ENCODE results near the gene SHC4. TPM values are rescaled to one million over a fixed set of nuclear protein-coding genes. Genes with fewer than 3 reads are reported as not detected.

The SHC4 gene
- total and polyA plus RNA-seq, 2 experiments from 2014 or later = 0.43 to 0.45 TPM

- Histone ChIP-seq H3K4me2 (ENCODE audit: unreplicated experiment) (no peak overlapping the region), H3F3A (ENCODE audit: insufficient read depth) (peaks cover 17% of the 10 kb centered on the region), H3K4me3 (no peak overlapping the region), H3K9me3 (ENCODE audit: low read depth) (no peaks in the 10 kb centered on the region), H3K9me2 (ENCODE audit: insufficient read depth) (no peaks in the 10 kb centered on the region), H2AFZ (no peak overlapping the region), H3K27me3 (replicated peaks; ENCODE audit: insufficient read depth) (no peaks in the 10 kb centered on the region), H3K79me2 (ENCODE audit: insufficient read depth) (no peaks in the 10 kb centered on the region), H3K9ac (no peak overlapping the region), H3K4me1 (ENCODE audit: insufficient read depth) (peaks cover 17% of the 10 kb centered on the region; the same call in 1 of the 2 replicates), H4K20me1 (ENCODE audit: insufficient read depth) (no peaks in the 10 kb centered on the region), H3K27ac (no peak overlapping the region), H3K36me3 (ENCODE audit: low read depth) (no peaks in the 10 kb centered on the region)
- DNase-seq = no peak
- no peak for TF ChIP-seq EZH2phosphoT487 (IDR thresholded peaks at IDR 0.05; ENCODE audit: insufficient read depth, low read depth)
- TF ChIP-seq EZH2 (IDR thresholded peaks at IDR 0.05; ENCODE audit: insufficient read depth, poor library complexity, severe bottlenecking) = no peak
- in situ Hi-C loops (cut with MboI) = loop anchor here (10.0 kb wide), 1 partner anchor 103 kb away; no protein-coding TSS in a partner anchor
Observed at GRCh38 chr15:48967336-48967735, 3.6 kb upstream of the SHC4 start.

- in situ Hi-C loops (cut with MboI) = loop anchor here (10.0 kb wide), 1 partner anchor 102 kb away; no protein-coding TSS in a partner anchor
- no peaks in the 10 kb centered on the region for H3K27me3 ChIP-seq (replicated peaks; ENCODE audit: insufficient read depth)
- no peak overlapping the region for H3K4me2 ChIP-seq (ENCODE audit: unreplicated experiment)
- no peaks in the 10 kb centered on the region for H3K9me2 ChIP-seq (ENCODE audit: insufficient read depth)
- H3K4me3 ChIP-seq = no peak overlapping the region
- H3K79me2 ChIP-seq (ENCODE audit: insufficient read depth) = no peaks in the 10 kb centered on the region
- no peaks in the 10 kb centered on the region for H3K36me3 ChIP-seq (ENCODE audit: low read depth)
- no peaks in the 10 kb centered on the region for H3K9me3 ChIP-seq (ENCODE audit: low read depth)
- 40 to 50% methylated on average over 2 of the region's 2 CpGs for WGBS, 2 experiments (ENCODE audit: low coverage in 1 of 2, low lambda C conversion rate in 2 of 2, missing lambda C conversion rate in 2 of 2)
- no peak overlapping the region for H3K27ac ChIP-seq
- no peaks in the 10 kb centered on the region for H4K20me1 ChIP-seq (ENCODE audit: insufficient read depth)
- peak; percentile 62 for DNase-seq
- H3K4me1 ChIP-seq (ENCODE audit: insufficient read depth) = peaks cover 17% of the 10 kb centered on the region; the same call in 1 of the 2 replicates
- no peak for TF ChIP-seq EZH2 (IDR thresholded peaks at IDR 0.05; ENCODE audit: insufficient read depth, poor library complexity, severe bottlenecking)
- TF ChIP-seq EZH2phosphoT487 (IDR thresholded peaks at IDR 0.05; ENCODE audit: insufficient read depth, low read depth) = no peak
- no peak overlapping the region for H3K9ac ChIP-seq
- no peak overlapping the region for H2AFZ ChIP-seq
- H3F3A ChIP-seq (ENCODE audit: insufficient read depth) = peaks cover 17% of the 10 kb centered on the region
Observed at GRCh38 chr15:48966595-48967301, 3.0 kb upstream of the SHC4 start.

GRCh38 chr15:48965972-48966371, 2.3 kb upstream of the SHC4 start:
- H3K79me2 ChIP-seq (ENCODE audit: insufficient read depth) = no peaks in the 10 kb centered on the region

DNA sequence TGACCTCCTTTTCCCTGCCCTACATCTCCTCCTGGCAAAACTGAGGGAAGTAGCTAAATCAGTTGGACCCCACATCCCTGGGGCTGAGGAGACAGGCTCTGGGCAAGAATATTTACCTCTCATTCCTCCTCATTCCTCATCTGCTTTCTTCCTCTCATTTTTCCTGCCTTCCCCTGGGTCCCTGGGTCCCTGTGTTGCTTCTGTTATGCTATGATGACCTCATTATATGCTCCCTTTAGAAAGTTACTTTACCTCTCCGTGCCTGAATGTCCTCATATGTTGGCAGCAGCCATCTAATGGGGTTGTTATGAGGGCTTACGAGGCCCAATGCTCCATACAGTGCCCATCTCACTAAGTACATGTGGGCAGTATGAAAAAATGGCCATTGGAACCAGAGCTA, 1.2 kb upstream of the SHC4 start:
- DNase-seq = no peak
- in situ Hi-C loops (cut with MboI) = loop anchor here (10.0 kb wide), 1 partner anchor 100 kb away; no protein-coding TSS in a partner anchor
- Histone ChIP-seq H3K4me3 (no peak overlapping the region), H3K9ac (no peak overlapping the region), H3K4me1 (ENCODE audit: insufficient read depth) (peaks cover 11% of the 10 kb centered on the region; the same call in 1 of the 2 replicates), H3K27me3 (replicated peaks; ENCODE audit: insufficient read depth) (no peaks in the 10 kb centered on the region), H3K36me3 (ENCODE audit: low read depth) (no peaks in the 10 kb centered on the region), H3K9me3 (ENCODE audit: low read depth) (no peaks in the 10 kb centered on the region), H3F3A (ENCODE audit: insufficient read depth) (peaks cover 14% of the 10 kb centered on the region), H3K27ac (no peak overlapping the region), H2AFZ (no peak overlapping the region), H3K4me2 (ENCODE audit: unreplicated experiment) (no peak overlapping the region), H3K79me2 (ENCODE audit: insufficient read depth) (no peaks in the 10 kb centered on the region), H3K9me2 (ENCODE audit: insufficient read depth) (no peaks in the 10 kb centered on the region), H4K20me1 (ENCODE audit: insufficient read depth) (no peaks in the 10 kb centered on the region)
- 80 to 93% methylated on average over 2 of the region's 2 CpGs for WGBS, 2 experiments (ENCODE audit: low coverage in 1 of 2, low lambda C conversion rate in 2 of 2, missing lambda C conversion rate in 2 of 2)
- TF ChIP-seq EZH2 (IDR thresholded peaks at IDR 0.05; ENCODE audit: insufficient read depth, poor library complexity, severe bottlenecking) (no peak), EZH2phosphoT487 (IDR thresholded peaks at IDR 0.05; ENCODE audit: insufficient read depth, low read depth) (no peak)

More at GRCh38 chr15:48965972-48966371, 2.3 kb upstream of the SHC4 start:
- in situ Hi-C loops (cut with MboI) = loop anchor here (10.0 kb wide), 1 partner anchor 101 kb away; no protein-coding TSS in a partner anchor
- no peaks in the 10 kb centered on the region for H3K9me3 ChIP-seq (ENCODE audit: low read depth)
- no peaks in the 10 kb centered on the region for H3K27me3 ChIP-seq (replicated peaks; ENCODE audit: insufficient read depth)
- H3K36me3 ChIP-seq (ENCODE audit: low read depth) = no peaks in the 10 kb centered on the region
- no peak overlapping the region for H3K4me2 ChIP-seq (ENCODE audit: unreplicated experiment)
- H3K4me3 ChIP-seq = no peak overlapping the region
- H3K9me2 ChIP-seq (ENCODE audit: insufficient read depth) = no peaks in the 10 kb centered on the region
- no peaks in the 10 kb centered on the region for H4K20me1 ChIP-seq (ENCODE audit: insufficient read depth)
- H3K27ac ChIP-seq = no peak overlapping the region
- H2AFZ ChIP-seq = no peak overlapping the region
- H3F3A ChIP-seq (ENCODE audit: insufficient read depth) = peaks cover 17% of the 10 kb centered on the region
- H3K9ac ChIP-seq = no peak overlapping the region
- peaks cover 14% of the 10 kb centered on the region; the same call in 1 of the 2 replicates for H3K4me1 ChIP-seq (ENCODE audit: insufficient read depth)
- DNase-seq = peak; percentile 85
- TF ChIP-seq EZH2phosphoT487 (IDR thresholded peaks at IDR 0.05; ENCODE audit: insufficient read depth, low read depth) (no peak), EZH2 (IDR thresholded peaks at IDR 0.05; ENCODE audit: insufficient read depth, poor library complexity, severe bottlenecking) (no peak)

Measured in GM23248 (cell line).